BLaER1 treated with 17β-estradiol and CSF1 and Interleukin-3, amounts not matched to agents 10 nM and 100 nM (cell line): Measurements from ENCODE around the gene TCF7L2.

Experiments used
- H3K27ac ChIP-seq, 11 experiments: shearing (Covaris generic); formaldehyde crosslinking; 2 replicates each; pipeline ENCODE4 v1.8.1; 2022
- H3K27me3 ChIP-seq, 11 experiments: shearing (Covaris generic); formaldehyde crosslinking; 2 replicates each; pipeline ENCODE4 v1.8.1; 2022
- H3K36me3 ChIP-seq, 11 experiments: shearing (Covaris generic); formaldehyde crosslinking; 2 replicates each; pipeline ENCODE4 v1.8.1; 2022
- H3K4me1 ChIP-seq, 10 experiments: shearing (Covaris generic); formaldehyde crosslinking; 2 replicates each; pipeline ENCODE4 v1.8.1; 2022
- H3K4me2 ChIP-seq, 11 experiments: shearing (Covaris generic); formaldehyde crosslinking; 2 replicates each; pipeline ENCODE4 v1.8.1; 2022
- H3K4me3 ChIP-seq, 10 experiments: shearing (Covaris generic); formaldehyde crosslinking; 2 replicates each; pipeline ENCODE4 v1.8.1; 2022
- H3K9ac ChIP-seq, 11 experiments: shearing (Covaris generic); formaldehyde crosslinking; 2 replicates each; pipeline ENCODE4 v1.8.1; 2022
- H3K9me3 ChIP-seq, 11 experiments: shearing (Covaris generic); formaldehyde crosslinking; replicated peaks in 1 of 11; 2 replicates each; pipeline ENCODE4 v1.8.1; 2022
- H4K20me1 ChIP-seq, 11 experiments: shearing (Covaris generic); formaldehyde crosslinking; 2 replicates each; pipeline ENCODE4 v1.8.1; 2022
- Cebpa-rat ChIP-seq, 11 experiments: shearing (Covaris generic); IDR thresholded peaks; 2 replicates each; pipeline ENCODE4 v1.8.1; 2022

Gene TCF7L2

DNA sequence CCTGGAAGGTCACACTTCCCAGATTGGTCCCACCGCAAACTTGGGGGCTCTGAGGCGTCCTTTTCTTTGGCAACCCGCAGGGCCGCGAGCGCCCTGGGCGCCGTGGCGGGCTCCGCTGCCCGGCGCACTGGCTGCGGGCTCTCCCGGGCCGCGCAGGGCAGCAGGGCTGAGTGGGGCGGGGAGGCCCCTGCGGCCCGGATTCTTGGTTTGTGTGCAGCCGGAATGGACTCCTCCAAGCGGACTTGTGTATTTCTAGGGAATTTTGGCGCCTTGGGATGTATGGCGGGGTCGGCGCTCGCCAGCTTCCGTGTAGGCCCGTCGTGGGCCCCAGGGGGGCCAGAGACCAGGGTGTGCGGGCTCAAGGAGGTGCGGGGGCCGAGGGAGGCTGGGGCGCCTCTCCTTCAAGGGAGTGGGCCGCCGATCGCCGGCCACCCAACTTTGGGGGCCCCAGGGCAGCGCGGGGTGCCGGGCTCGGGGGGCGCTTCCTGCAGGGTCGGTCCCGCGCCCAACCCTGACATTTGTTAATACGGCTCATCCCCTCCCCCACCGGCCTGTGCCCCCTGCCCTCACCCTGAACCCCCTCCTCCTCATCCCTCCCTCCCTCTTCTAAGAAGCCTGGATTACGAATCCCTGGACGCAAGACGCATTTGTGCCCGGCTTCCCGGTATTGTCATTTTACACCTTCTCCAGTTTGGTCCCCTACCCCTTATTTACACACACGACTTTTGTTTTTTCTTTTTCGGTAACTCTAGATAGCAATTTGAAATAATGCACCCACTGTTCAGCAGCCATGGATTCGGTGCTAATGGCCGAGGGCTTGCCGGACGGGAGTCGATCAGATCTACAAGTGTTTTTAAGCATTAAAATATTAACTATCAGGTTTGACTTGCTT lies 2.5 kb downstream of the TCF7L2 start:
- H3K4me2 ChIP-seq, result peak overlapping the region; percentile 88 to 97 (median 92)
- H4K20me1 ChIP-seq, result peaks cover 43 to 55% (median 47%) of the 10 kb centered on the region in 11 experiments; a peak in 21 of 22 replicates
- H3K4me1 ChIP-seq, result peaks cover 51 to 60% (median 58%) of the 10 kb centered on the region in 10 experiments
- peaks cover 5 to 40% (median 15%) of the 10 kb centered on the region in 11 experiments; a peak in 20 of 22 replicates for H3K36me3 ChIP-seq
- H3K9me3 ChIP-seq, result no peaks in the 10 kb centered on the region
- peak overlapping the region; percentile 93 to 99 (median 97) for H3K27ac ChIP-seq
- no peaks in the 10 kb centered on the region for H3K27me3 ChIP-seq
- H3K9ac ChIP-seq, result peak overlapping the region; percentile 93 to 98 (median 96)
- H3K4me3 ChIP-seq, result peak overlapping the region; percentile 80 to 96 (median 92)
- no peak for TF ChIP-seq Cebpa-rat (IDR thresholded peaks at IDR 0.05)

DNA sequence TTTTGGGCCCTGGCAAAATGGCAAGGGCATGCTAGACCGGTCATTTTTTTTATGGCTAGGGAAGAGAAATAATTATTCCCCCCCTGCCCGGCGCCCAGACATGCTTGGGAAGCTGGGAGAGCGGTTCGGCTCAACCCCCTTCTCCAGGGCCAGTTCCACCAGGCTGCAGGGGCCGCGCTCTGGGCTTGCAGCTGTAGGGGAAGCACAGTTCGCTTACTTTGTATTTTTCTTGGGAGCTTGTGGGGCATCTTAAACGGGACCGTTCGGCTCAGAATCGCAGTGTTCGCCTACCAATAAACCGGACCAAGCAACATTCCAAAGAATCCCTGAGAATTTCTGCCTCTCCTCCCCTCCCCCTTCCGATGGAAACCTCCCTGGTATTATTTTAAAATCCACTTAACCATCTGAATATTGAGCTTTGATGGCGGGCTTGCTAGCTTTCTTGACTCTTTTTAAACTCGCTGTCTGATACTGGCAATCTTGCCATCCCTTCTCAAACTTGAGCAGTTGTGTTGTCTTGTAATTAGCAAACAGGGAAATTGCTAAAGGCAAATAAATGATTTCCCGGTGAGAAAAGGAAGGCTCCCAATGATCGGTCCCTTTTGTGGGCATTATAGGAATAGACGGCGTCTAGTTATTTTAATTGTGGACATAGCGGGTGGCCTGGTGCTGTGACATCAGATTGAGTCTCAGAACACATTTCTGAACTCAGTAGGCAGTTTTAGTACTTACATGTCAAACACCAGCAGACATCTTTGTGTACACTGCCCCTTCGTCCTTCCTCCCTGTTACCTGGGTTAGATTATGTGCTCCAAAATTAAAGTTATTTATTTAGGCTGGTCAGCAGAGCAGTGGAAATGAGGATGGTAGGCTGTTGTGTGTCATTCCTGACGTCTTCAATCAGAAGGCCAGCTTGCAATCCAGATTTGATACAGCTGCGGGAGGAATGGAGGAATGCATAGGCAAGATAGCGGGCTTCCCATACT lies 3.4 kb downstream of the TCF7L2 start:
- Histone ChIP-seq H4K20me1 (peaks cover 52 to 64% (median 57%) of the 10 kb centered on the region in 11 experiments; a peak in 21 of 22 replicates), H3K36me3 (peaks cover 11 to 50% (median 24%) of the 10 kb centered on the region in 11 experiments; a peak in 21 of 22 replicates), H3K4me1 (peaks cover 56 to 66% (median 62%) of the 10 kb centered on the region in 10 experiments), H3K27me3 (no peaks in the 10 kb centered on the region), H3K27ac (peak overlapping the region in 10 of 11 experiments; percentile 94 to 99 (median 98); a peak in 20 of 22 replicates), H3K4me3 (peak overlapping the region; percentile 80 to 96 (median 92)), H3K9ac (peak overlapping the region; percentile 93 to 98 (median 96)), H3K4me2 (peak overlapping the region; percentile 88 to 97 (median 92)), H3K9me3 (no peaks in the 10 kb centered on the region)
- no peak for TF ChIP-seq Cebpa-rat (IDR thresholded peaks at IDR 0.05)

GRCh38 chr10:112954974-112955581 lies 5.0 kb downstream of the TCF7L2 start:
- Histone ChIP-seq H3K27me3 (no peaks in the 10 kb centered on the region), H3K9ac (peak overlapping the region in 4 of 11 experiments; percentile 12 to 31 (median 24); a peak in 2 of 22 replicates), H3K36me3 (peaks cover 11 to 66% (median 34%) of the 10 kb centered on the region in 11 experiments; a peak in 21 of 22 replicates), H3K4me2 (peak overlapping the region; percentile 43 to 97 (median 88)), H3K4me3 (no peak overlapping the region), H3K9me3 (no peaks in the 10 kb centered on the region), H4K20me1 (peaks cover 66 to 80% (median 73%) of the 10 kb centered on the region in 11 experiments; a peak in 21 of 22 replicates), H3K4me1 (peaks cover 52 to 71% (median 65%) of the 10 kb centered on the region in 10 experiments), H3K27ac (peak overlapping the region in 1 of 11 experiments; percentile 53; a peak in 1 of 22 replicates)
- TF ChIP-seq Cebpa-rat (IDR thresholded peaks at IDR 0.05), result no peak

GRCh38 chr10:112955582-112956421 lies 5.8 kb downstream of the TCF7L2 start:
- Histone ChIP-seq H3K9ac (peak overlapping the region in 4 of 11 experiments; percentile 12 to 31 (median 24); a peak in 4 of 22 replicates), H4K20me1 (peaks cover 73 to 88% (median 80%) of the 10 kb centered on the region in 11 experiments; a peak in 21 of 22 replicates), H3K4me1 (peaks cover 59 to 78% (median 70%) of the 10 kb centered on the region in 10 experiments), H3K27ac (peak overlapping the region in 1 of 11 experiments; percentile 53; a peak in 1 of 22 replicates), H3K4me3 (no peak overlapping the region), H3K9me3 (no peaks in the 10 kb centered on the region), H3K27me3 (no peaks in the 10 kb centered on the region), H3K4me2 (peak overlapping the region; percentile 43 to 97 (median 88)), H3K36me3 (peaks cover 11 to 73% (median 42%) of the 10 kb centered on the region in 11 experiments; a peak in 21 of 22 replicates)
- no peak for TF ChIP-seq Cebpa-rat (IDR thresholded peaks at IDR 0.05)

DNA sequence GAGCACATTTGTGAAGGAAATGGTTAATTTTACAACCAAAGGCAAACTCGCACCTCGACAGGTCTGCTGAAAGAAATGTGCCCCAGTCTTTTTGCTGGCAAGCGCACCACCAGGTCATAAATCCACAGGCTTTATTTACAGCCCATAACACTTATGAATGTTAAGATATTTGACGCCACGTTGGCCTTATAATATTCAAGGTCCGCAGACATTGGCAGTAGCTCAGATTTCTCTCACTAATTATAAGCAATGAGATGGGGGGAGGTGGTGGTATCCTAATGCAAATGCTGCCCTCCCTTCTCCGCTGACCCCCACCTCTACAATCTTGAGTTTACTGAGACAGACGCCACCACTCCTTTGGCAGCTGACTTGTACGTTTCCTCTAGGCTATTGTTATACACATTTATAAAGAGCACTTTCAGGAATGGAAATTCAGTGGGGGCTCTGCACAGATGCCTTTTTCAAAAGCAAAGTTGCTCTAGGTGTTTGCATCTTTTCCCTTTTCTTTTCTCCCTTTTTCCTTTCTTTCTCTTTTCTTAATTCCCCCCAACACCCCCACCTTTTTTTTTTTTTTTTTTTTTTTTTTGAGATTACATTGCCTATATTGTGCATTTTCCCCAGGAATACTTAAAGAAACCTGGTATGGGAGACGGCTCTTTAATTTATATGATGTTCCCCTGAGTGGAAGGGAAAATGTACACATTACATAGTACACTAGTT lies 6.7 kb downstream of the TCF7L2 start:
- H3K4me2 ChIP-seq, result peak overlapping the region; percentile 43 to 97 (median 88); a peak in 19 of 22 replicates
- H3K27ac ChIP-seq, result no peak overlapping the region
- TF ChIP-seq Cebpa-rat (IDR thresholded peaks at IDR 0.05), result no peak
- peaks cover 68 to 88% (median 79%) of the 10 kb centered on the region in 10 experiments for H3K4me1 ChIP-seq
- H3K4me3 ChIP-seq, result no peak overlapping the region
- no peaks in the 10 kb centered on the region for H3K9me3 ChIP-seq
- peaks cover 11 to 78% (median 45%) of the 10 kb centered on the region in 11 experiments; a peak in 21 of 22 replicates for H3K36me3 ChIP-seq
- H3K9ac ChIP-seq, result no peak overlapping the region
- H4K20me1 ChIP-seq, result peaks cover 78 to 97% (median 90%) of the 10 kb centered on the region in 11 experiments; a peak in 21 of 22 replicates
- no peaks in the 10 kb centered on the region for H3K27me3 ChIP-seq

- H3K9ac ChIP-seq, result no peak overlapping the region
- no peak overlapping the region for H3K4me3 ChIP-seq
- no peaks in the 10 kb centered on the region for H3K27me3 ChIP-seq
- peaks cover 11 to 86% (median 53%) of the 10 kb centered on the region in 11 experiments for H3K36me3 ChIP-seq
- peaks cover 85 to 100% (median 98%) of the 10 kb centered on the region in 11 experiments for H4K20me1 ChIP-seq
- no peaks in the 10 kb centered on the region for H3K9me3 ChIP-seq
- no peak for TF ChIP-seq Cebpa-rat (IDR thresholded peaks at IDR 0.05)
- H3K27ac ChIP-seq, result no peak overlapping the region
- peak overlapping the region in 6 of 11 experiments; percentile 1 to 89 (median 18); a peak in 7 of 22 replicates for H3K4me2 ChIP-seq
- peaks cover 70 to 91% (median 81%) of the 10 kb centered on the region in 10 experiments for H3K4me1 ChIP-seq
These were observed 7.6 kb downstream of the TCF7L2 start for GRCh38 chr10:112957640-112958092.
